Neutrophil (primary cell): ENCODE data around the gene RHOG.
A peak's percentile ranks its signal among the peaks of the same experiment; 100 is the strongest.
"Not testable (repeated sequence)": the region's sequence is repeated elsewhere in the genome, so short reads cannot be mapped to it uniquely, and the experiment has no call there.

Experiments
- H3K27ac ChIP-seq: fragments of 200-600 bp; sonication (generic); 2 replicates; pipeline ENCODE4 v1.5.1; 2016; ENCODE audit warnings: mild to moderate bottlenecking, moderate library complexity
- H3K27me3 ChIP-seq: fragments of 200-600 bp; sonication (generic); 2 replicates; pipeline ENCODE4 v1.6.0; 2016; ENCODE audit warnings: mild to moderate bottlenecking
- H3K36me3 ChIP-seq: fragments of 200-600 bp; sonication (generic); 2 replicates; pipeline ENCODE4 v1.5.1; 2017
- H3K4me1 ChIP-seq, 2 experiments: fragments of 200-600 bp in 1 of 2; sonication (generic) in 1 of 2; 1 replicate in 1 of 2; 2 replicates in 1 of 2; pipeline versions ENCODE4 v1.5.1 to v1.6.1; 2013 to 2016; ENCODE audit warnings: low read depth in 1 of 2, low read length in 1 of 2, mild to moderate bottlenecking in 1 of 2, moderate library complexity in 1 of 2; ENCODE audit not compliant: control insufficient read depth in 1 of 2, insufficient read depth in 1 of 2
- H3K4me3 ChIP-seq, 2 experiments: fragments of 200-600 bp in 1 of 2; sonication (generic) in 1 of 2; 1 replicate in 1 of 2; 2 replicates in 1 of 2; pipeline ENCODE4 v1.5.1; 2013 to 2016; ENCODE audit warnings: low read depth in 1 of 2, low read length in 1 of 2, mild to moderate bottlenecking in 1 of 2, moderate library complexity in 1 of 2
- H3K9me3 ChIP-seq: fragments of 200-600 bp; sonication (generic); 2 replicates; pipeline ENCODE4 v1.5.1; 2016
- CTCF ChIP-seq: fragments of 200-600 bp; sonication (generic); IDR thresholded peaks from 2 replicates; pipeline ENCODE4 v1.5.1; 2016; ENCODE audit warnings: antibody characterized with exemption

Gene RHOG

GRCh38 chr11:3866206-3866605, 25.4 kb upstream of the RHOG start:
- peak overlapping the region; percentile 39 to 45 for H3K4me3 ChIP-seq

GRCh38 chr11:3865388-3866193, 24.8 kb upstream of the RHOG start:
- no peak for TF ChIP-seq CTCF
- Histone ChIP-seq H3K36me3 (no peaks in the 10 kb centered on the region), H3K9me3 (no peaks in the 10 kb centered on the region), H3K27ac (peak overlapping the region; percentile 91), H3K4me1 (peaks cover 76 to 95% of the 10 kb centered on the region in 2 experiments), H3K27me3 (no peaks in the 10 kb centered on the region), H3K4me3 (peak overlapping the region; percentile 39 to 45)

More at GRCh38 chr11:3866206-3866605, 25.4 kb upstream of the RHOG start:
- Histone ChIP-seq H3K27me3 (no peaks in the 10 kb centered on the region), H3K36me3 (no peaks in the 10 kb centered on the region), H3K27ac (peak overlapping the region; percentile 91), H3K9me3 (no peaks in the 10 kb centered on the region), H3K4me1 (peaks cover 73 to 92% of the 10 kb centered on the region in 2 experiments)
- TF ChIP-seq CTCF, result peak; percentile 52

- H3K27ac ChIP-seq, result peak overlapping the region; percentile 65
- no peak for TF ChIP-seq CTCF
- H3K27me3 ChIP-seq, result no peaks in the 10 kb centered on the region
- no peaks in the 10 kb centered on the region for H3K36me3 ChIP-seq
- no peak overlapping the region for H3K4me3 ChIP-seq
- H3K9me3 ChIP-seq, result no peaks in the 10 kb centered on the region
- H3K4me1 ChIP-seq, result peaks cover 98 to 99% of the 10 kb centered on the region in 2 experiments
Observed at GRCh38 chr11:3861683-3862082, 20.9 kb upstream of the RHOG start.

- Histone ChIP-seq H3K4me3 (peak overlapping the region in 1 of 2 experiments; percentile 16), H3K4me1 (peaks cover 97 to 98% of the 10 kb centered on the region in 2 experiments), H3K27ac (peak overlapping the region; percentile 65)
- not testable (repeated sequence) for H3K9me3 ChIP-seq, H3K36me3 ChIP-seq, H3K27me3 ChIP-seq
Observed at GRCh38 chr11:3860898-3861393, 20.2 kb upstream of the RHOG start.

- Histone ChIP-seq H3K27ac (peak overlapping the region; percentile 65), H3K9me3 (no peaks in the 10 kb centered on the region), H3K4me3 (no peak overlapping the region), H3K4me1 (peaks cover 91 to 93% of the 10 kb centered on the region in 2 experiments), H3K27me3 (no peaks in the 10 kb centered on the region), H3K36me3 (no peaks in the 10 kb centered on the region)
- no peak for TF ChIP-seq CTCF
Observed at GRCh38 chr11:3860375-3860774, 19.6 kb upstream of the RHOG start.

GRCh38 chr11:3859373-3859881, 18.7 kb upstream of the RHOG start:
- Histone ChIP-seq H3K27ac (peak overlapping the region; percentile 65), H3K9me3 (no peaks in the 10 kb centered on the region), H3K27me3 (no peaks in the 10 kb centered on the region), H3K4me1 (peaks cover 86 to 92% of the 10 kb centered on the region in 2 experiments), H3K36me3 (no peaks in the 10 kb centered on the region), H3K4me3 (peak overlapping the region; percentile 77 to 93)
- no peak for TF ChIP-seq CTCF
